Heart right ventricle (tissue), 16 donors: ENCODE data around the gene RNF181. TPM values are rescaled to one million over a fixed set of nuclear protein-coding genes. Genes with fewer than 3 reads are reported as not detected.

Experiments
- ATAC-seq, 8 donors: fragments of 200-7000 bp; cut with Tn5 transposase; one replicate each; pipeline ENCODE4 v1.9.1; 2020; ENCODE audit warnings: mild to moderate bottlenecking in 8 of 8, moderate library complexity in 8 of 8, moderate number of reproducible peaks in 1 of 8
- DNase-seq, 2 donors: peaks; one replicate each; pipeline ENCODE4 v3.0.0-alpha.2; 2020
- H3K27ac ChIP-seq, 10 donors: fragments of 200-600 bp; sonication (generic) in 2 of 10; one replicate each; pipeline versions ENCODE4 v1.5.0 to v1.8.0; 2020 to 2022; ENCODE audit warnings: mild to moderate bottlenecking in 3 of 10
- H3K27me3 ChIP-seq, 7 donors: fragments of 200-600 bp; one replicate each; pipeline ENCODE4 v1.8.0; 2021 to 2022; ENCODE audit warnings: mild to moderate bottlenecking in 2 of 7
- H3K36me3 ChIP-seq, 9 donors: fragments of 200-600 bp; sonication (generic) in 1 of 9; one replicate each; pipeline versions ENCODE4 v1.5.0 to v1.8.0; 2020 to 2022; ENCODE audit warnings: mild to moderate bottlenecking in 2 of 9
- H3K4me1 ChIP-seq, 9 donors: fragments of 200-600 bp; sonication (generic) in 1 of 9; one replicate each; pipeline versions ENCODE4 v1.5.0 to v1.8.0; 2020 to 2022; ENCODE audit warnings: mild to moderate bottlenecking in 4 of 9
- H3K4me3 ChIP-seq, 10 donors: fragments of 200-600 bp; sonication (generic) in 2 of 10; one replicate each; pipeline versions ENCODE4 v1.5.0 to v1.8.0; 2020 to 2022; ENCODE audit warnings: mild to moderate bottlenecking in 7 of 10, moderate library complexity in 2 of 10
- H3K9me3 ChIP-seq, 11 donors: fragments of 200-600 bp in 10 of 11; sonication (generic) in 2 of 11; one replicate each; pipeline versions ENCODE4 v1.5.0 to v1.8.0; 2013 to 2022; ENCODE audit warnings: mild to moderate bottlenecking in 2 of 11, control low read depth in 1 of 11, moderate library complexity in 1 of 11
- CTCF ChIP-seq, 9 donors: fragments of 200-600 bp; sonication (generic) in 2 of 9; IDR thresholded peaks; one replicate each; pipeline versions ENCODE4 v1.5.0 to v1.8.0; 2021 to 2022; ENCODE audit warnings: antibody characterized with exemption in 9 of 9, mild to moderate bottlenecking in 5 of 9, moderate library complexity in 1 of 9
- WGBS, 2 donors: extraction: QIAGEN DNeasy Blood & Tissue Kit; methylation state at CpG; one replicate each; pipeline ENCODE4 v1.1.7; 2013; ENCODE audit warnings: inconsistent platforms in 1 of 2; 5-methylcytosine and 5-hydroxymethylcytosine counted together
- intact Hi-C, 10 donors: fragments of 100-400 bp; cut with DNase I; formaldehyde crosslinking; loops; one replicate each; pipeline versions ENCODE4 v1.11.1 to v1.14.2; 2022
- long read RNA-seq, 3 donors: library from polyadenylated mRNA; unstranded; transcript quantifications; one replicate each; pipeline ENCODE4 v2.0.0, GENCODE V29; 2020 to 2021
- polyA plus RNA-seq, 2 donors: library from polyadenylated mRNA; stranded (reverse); fragments of 200-250 nt; gene quantifications; one replicate each; pipeline ENCODE4 v1.2.3, GENCODE V29; 2013
- total RNA-seq, 10 donors: library from RNA; stranded (reverse); fragmentation: NEBNext Ultra II Directional in 3 of 10; extraction: Animal tissue kit (Norgen Biotek cat#: 25700) in 3 of 10; gene quantifications; one replicate each; pipeline versions ENCODE4 v1.2.1 to v1.2.4, GENCODE V29; 2021 to 2023
- donor health status: Arrhythmogenic right ventricular cardiomyopathy.
- donor health status: ischemic (EF 13 %, LVEDD 7.1; RV severe dilation, severe dysfunction).
- donor health status: healthy with polysubstance abuse.
- donor health status: DM: no; HTN: yes; CAD: no.
- donor health status: DM: no; HTN: no; CAD: no.
- donor health status: ischemic (EF 25% LVEDD 6.9; RV normal size, moderate dysfunction).
- donor health status: ischemic (EF 25% LVEDD 5.7; RV mildly dilated, moderate dysfunction).
- donor health status: healthy.
- donor health status: DM: yes; HTN: yes; CAD: no.
- donor health status: Ischemic cardiomyopathy.
- donor health status: ischemic (EF 35%, LVEDD 5.7; RV mildly dilated, moderate dysfunction).
- donor health status: nonischemic (EF 11% LVEDD 7.7; RV severe dilation, severe dysfunction).
- donor health status: DM: yes; HTN: yes; CAD: no.
- donor health status: PGD.
- donor health status: ischemic (EF 29% LVEDD 5.4; RV normal size, mild dysfunction).
- donor health status: nonischemic (EF 23%, LVEDD 6.1; RV moderate dilation, normal function).

RNF181 gene
- total RNA-seq (100 to 1,000 TPM in 1 of 10 donors, 10 to 100 TPM in 9; 74.7 to 117 (median 82.2) TPM), polyA plus RNA-seq (100 to 1,000 TPM; 140 to 282 TPM)
- long read RNA-seq, donor 1, transcript RNF181-201 (5 exons, 569 nt), result major isoform, 20 of 28 reads
- long read RNA-seq, donor 1, partial matches to known transcripts, result 2 of 28 reads
- long read RNA-seq, donor 1, other reads (novel, unspliced or antisense), result 5 of 28 reads
- long read RNA-seq, donor 2, transcript RNF181-201 (5 exons, 569 nt), result major isoform, 27 of 37 reads
- long read RNA-seq, donor 2, partial matches to known transcripts, result 3 of 37 reads
- long read RNA-seq, donor 2, other reads (novel, unspliced or antisense), result 4 of 37 reads
- long read RNA-seq, donor 3, transcript RNF181-201 (5 exons, 569 nt), result major isoform, 5 of 6 reads
- long read RNA-seq, donor 3, partial matches to known transcripts, result 0 of 6 reads
- long read RNA-seq, donor 3, other reads (novel, unspliced or antisense), result 0 of 6 reads

GRCh38 chr2:85595301-85596025 lies at the start of gene RNF181:
Gene RNF181 (plus strand): TSS chr2:85595745. CDS start chr2:85595764, 19 bp downstream.
- H3K36me3 ChIP-seq, result peaks cover 0 to 58% (median 7%) of the 10 kb centered on the region in 9 donors
- intact Hi-C loops, result loop anchor here in 2 of 10 donors (5.0 kb wide), 1 partner anchor 33 kb away; the partner anchor contains the start of gene GGCX (in 2 of the 2)

GRCh38 chr2:85545780-85546240 lies 49.7 kb upstream of the RNF181 start:
- WGBS, 2 donors, result 87 to 89% methylated on average over 5 of the region's 5 CpGs
- Histone ChIP-seq H3K27ac (no peak overlapping the region), H3K4me3 (no peak overlapping the region), H3K9me3 (no peaks in the 10 kb centered on the region), H3K4me1 (peaks cover 9 to 43% (median 30%) of the 10 kb centered on the region in 9 donors), H3K27me3 (no peaks in the 10 kb centered on the region), H3K36me3 (peaks cover 4 to 99% (median 54%) of the 10 kb centered on the region in 9 donors)
- ATAC-seq (peak in 2 of 8 donors; percentile 0 to 8), DNase-seq (no peak)
- TF ChIP-seq CTCF (IDR thresholded peaks at IDR 0.05), result no peak
- intact Hi-C loops, result no loop called here

More at GRCh38 chr2:85595301-85596025, at the start of gene RNF181:
- TF ChIP-seq CTCF (IDR thresholded peaks at IDR 0.05), result no peak
- WGBS, 2 donors, result 0 to 1% methylated on average over 47 of the region's 47 CpGs
- Histone ChIP-seq H3K9me3 (no peaks in the 10 kb centered on the region), H3K4me3 (peak within 1 kb of the TSS; percentile 50 to 91 (median 74)), H3K27ac (peak within 1 kb of the TSS; percentile 76 to 95 (median 91)), H3K4me1 (peaks cover 5 to 54% (median 43%) of the 10 kb centered on the region in 9 donors), H3K27me3 (no peaks in the 10 kb centered on the region)
- DNase-seq, result peak; percentile 89 to 98
- peak; percentile 92 to 97 (median 97) for ATAC-seq

GRCh38 chr2:85547089-85547858 lies 48.3 kb upstream of the RNF181 start:
- WGBS, 2 donors, result 79 to 81% methylated on average over 1 of the region's 1 CpG
- intact Hi-C loops, result no loop called here
- Histone ChIP-seq H3K9me3 (no peaks in the 10 kb centered on the region), H3K27ac (no peak overlapping the region), H3K27me3 (no peaks in the 10 kb centered on the region), H3K4me1 (peaks cover 2 to 39% (median 20%) of the 10 kb centered on the region in 9 donors), H3K36me3 (peaks cover 0 to 99% (median 46%) of the 10 kb centered on the region in 9 donors), H3K4me3 (no peak overlapping the region)
- DNase-seq (no peak), ATAC-seq (peak in 2 of 8 donors; percentile 15 to 16)
- TF ChIP-seq CTCF (IDR thresholded peaks at IDR 0.05), result no peak
